ENCODE measurements around the gene RHOBTB1. TPM values are rescaled to one million over a fixed set of nuclear protein-coding genes. Genes with fewer than 3 reads are reported as not detected.
A peak's percentile ranks its signal among the peaks of the same experiment; 100 is the strongest.

Gene RHOBTB1
- polyA plus RNA-seq, 1 experiment = 17.3 TPM

DNA sequence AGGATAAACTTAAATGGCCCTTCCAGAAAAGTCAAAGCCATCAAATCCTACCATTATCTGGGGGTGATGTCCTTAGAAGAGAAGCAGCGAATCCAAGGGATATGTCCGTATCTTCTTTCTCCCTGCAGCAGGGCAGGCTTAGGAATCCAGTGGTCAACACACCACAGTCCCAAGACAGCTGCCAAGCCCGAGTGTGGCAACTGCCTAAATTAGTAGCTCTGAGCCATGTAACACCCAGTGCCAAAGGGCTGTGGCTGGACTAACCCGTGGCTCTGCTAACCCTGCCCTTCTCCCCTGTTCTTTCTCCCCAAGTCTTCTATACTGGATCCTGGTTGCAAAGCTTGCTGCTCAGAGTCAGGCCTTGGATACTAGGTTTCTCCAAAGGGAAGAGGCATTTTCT is 90.9 kb downstream of the RHOBTB1 start:
- Histone ChIP-seq H3K4me3 (ENCODE audit: low read depth, low read length) (no peak overlapping the region), H3K27me3 (ENCODE audit: control insufficient read depth, insufficient read depth, low read length) (no peaks in the 10 kb centered on the region), H3K36me3 (ENCODE audit: control insufficient read depth, insufficient read depth, low read length) (no peaks in the 10 kb centered on the region)
- ChIA-PET CTCF (no interaction called here), POLR2A (no interaction called here)
- TF ChIP-seq, protein P1, sequence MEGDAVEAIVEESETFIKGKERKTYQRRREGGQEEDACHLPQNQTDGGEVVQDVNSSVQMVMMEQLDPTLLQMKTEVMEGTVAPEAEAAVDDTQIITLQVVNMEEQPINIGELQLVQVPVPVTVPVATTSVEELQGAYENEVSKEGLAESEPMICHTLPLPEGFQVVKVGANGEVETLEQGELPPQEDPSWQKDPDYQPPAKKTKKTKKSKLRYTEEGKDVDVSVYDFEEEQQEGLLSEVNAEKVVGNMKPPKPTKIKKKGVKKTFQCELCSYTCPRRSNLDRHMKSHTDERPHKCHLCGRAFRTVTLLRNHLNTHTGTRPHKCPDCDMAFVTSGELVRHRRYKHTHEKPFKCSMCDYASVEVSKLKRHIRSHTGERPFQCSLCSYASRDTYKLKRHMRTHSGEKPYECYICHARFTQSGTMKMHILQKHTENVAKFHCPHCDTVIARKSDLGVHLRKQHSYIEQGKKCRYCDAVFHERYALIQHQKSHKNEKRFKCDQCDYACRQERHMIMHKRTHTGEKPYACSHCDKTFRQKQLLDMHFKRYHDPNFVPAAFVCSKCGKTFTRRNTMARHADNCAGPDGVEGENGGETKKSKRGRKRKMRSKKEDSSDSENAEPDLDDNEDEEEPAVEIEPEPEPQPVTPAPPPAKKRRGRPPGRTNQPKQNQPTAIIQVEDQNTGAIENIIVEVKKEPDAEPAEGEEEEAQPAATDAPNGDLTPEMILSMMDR (IDR thresholded peaks at IDR 0.05; ENCODE audit: insufficient read depth, low read depth, low read length) = no peak
- no peak for DNase-seq (ENCODE audit: low read depth)

DNA sequence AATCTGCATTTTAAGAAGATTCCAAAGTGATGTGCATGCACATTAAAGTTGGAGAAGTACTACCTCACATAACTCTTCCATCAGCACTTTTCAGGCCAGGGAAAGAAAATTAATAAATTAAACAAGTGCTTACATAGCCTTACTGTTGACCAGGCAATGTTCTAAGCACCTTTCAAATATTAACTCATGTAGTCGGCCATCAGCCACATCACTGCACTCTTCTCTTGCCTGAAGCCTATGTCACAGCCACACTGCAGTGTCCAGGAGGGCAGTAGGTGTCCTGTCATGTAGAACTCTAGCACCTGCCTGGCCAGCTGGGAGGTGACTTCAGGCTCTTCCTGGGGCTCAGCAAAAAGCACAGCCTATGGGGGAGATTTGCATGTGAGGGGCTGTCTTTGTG is 94.2 kb downstream of the RHOBTB1 start:
- no peak overlapping the region for H3K4me3 ChIP-seq (ENCODE audit: low read depth, low read length)
- TF ChIP-seq, protein P1 (IDR thresholded peaks at IDR 0.05; ENCODE audit: insufficient read depth, low read depth, low read length) = no peak
- no peaks in the 10 kb centered on the region for H3K27me3 ChIP-seq (ENCODE audit: control insufficient read depth, insufficient read depth, low read length)
- no peaks in the 10 kb centered on the region for H3K36me3 ChIP-seq (ENCODE audit: control insufficient read depth, insufficient read depth, low read length)
- ChIA-PET CTCF (interaction anchor here (0.6 to 0.9 kb wide), 2 partner anchors 29 to 860 kb away, joined by 3 read pairs; no protein-coding TSS in a partner anchor), POLR2A (no interaction called here)
- no peak for DNase-seq (ENCODE audit: low read depth)

DNA sequence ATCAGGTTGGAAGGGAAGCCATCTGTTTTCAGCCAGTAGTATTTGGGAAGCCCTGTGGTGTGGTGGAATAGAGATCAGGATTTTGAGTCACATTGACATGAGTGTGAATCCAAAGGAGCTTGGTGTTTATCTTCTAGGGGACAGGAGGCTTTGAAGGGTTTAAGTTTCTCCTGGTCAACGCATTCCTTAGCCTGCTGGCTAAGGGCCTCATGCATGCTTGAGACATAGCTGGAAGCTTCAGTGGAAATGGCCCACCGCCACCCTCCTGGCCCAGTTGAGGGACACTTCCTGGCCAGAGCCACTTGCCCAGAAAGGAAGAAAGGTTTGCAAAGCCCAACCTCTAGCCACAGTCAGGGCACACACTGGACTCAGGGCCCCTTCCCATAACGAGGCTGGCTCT is 94.8 kb downstream of the RHOBTB1 start:
- POLR2A ChIA-PET = no interaction called here
- no peaks in the 10 kb centered on the region for H3K36me3 ChIP-seq (ENCODE audit: control insufficient read depth, insufficient read depth, low read length)
- TF ChIP-seq, protein P1 (IDR thresholded peaks at IDR 0.05; ENCODE audit: insufficient read depth, low read depth, low read length) = no peak
- CTCF ChIA-PET = interaction anchor here (0.6 to 1.4 kb wide), 3 partner anchors 10 to 861 kb away, joined by 3 to 5 read pairs (median 3); no protein-coding TSS in a partner anchor
- H3K27me3 ChIP-seq (ENCODE audit: control insufficient read depth, insufficient read depth, low read length) = no peaks in the 10 kb centered on the region
- no peak for DNase-seq (ENCODE audit: low read depth)
- no peak overlapping the region for H3K4me3 ChIP-seq (ENCODE audit: low read depth, low read length)

DNA sequence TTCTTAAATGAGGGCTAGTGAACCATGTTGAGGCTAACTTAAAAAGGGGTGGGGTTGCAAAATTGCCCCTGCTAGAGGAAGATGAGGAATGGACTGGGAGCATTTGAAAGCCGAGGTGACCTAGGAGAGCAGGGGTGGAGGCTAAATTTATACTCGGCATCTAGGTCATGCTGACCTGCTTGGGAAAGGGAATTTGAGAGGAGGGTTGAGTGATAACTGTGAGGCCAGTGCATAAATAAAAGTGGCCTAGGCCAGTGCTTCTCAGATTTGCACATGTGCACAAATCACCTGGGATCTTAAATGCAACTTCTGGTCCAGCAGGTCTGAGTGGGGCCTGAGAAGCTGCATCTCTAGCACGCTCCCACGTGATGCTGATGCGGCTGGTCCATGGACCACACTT is 95.3 kb downstream of the RHOBTB1 start:
- no peaks in the 10 kb centered on the region for H3K36me3 ChIP-seq (ENCODE audit: control insufficient read depth, insufficient read depth, low read length)
- H3K4me3 ChIP-seq (ENCODE audit: low read depth, low read length) = no peak overlapping the region
- CTCF ChIA-PET = interaction anchor here (0.9 to 1.4 kb wide), 2 partner anchors 11 to 28 kb away, joined by 3 to 5 read pairs; no protein-coding TSS in a partner anchor

DNA sequence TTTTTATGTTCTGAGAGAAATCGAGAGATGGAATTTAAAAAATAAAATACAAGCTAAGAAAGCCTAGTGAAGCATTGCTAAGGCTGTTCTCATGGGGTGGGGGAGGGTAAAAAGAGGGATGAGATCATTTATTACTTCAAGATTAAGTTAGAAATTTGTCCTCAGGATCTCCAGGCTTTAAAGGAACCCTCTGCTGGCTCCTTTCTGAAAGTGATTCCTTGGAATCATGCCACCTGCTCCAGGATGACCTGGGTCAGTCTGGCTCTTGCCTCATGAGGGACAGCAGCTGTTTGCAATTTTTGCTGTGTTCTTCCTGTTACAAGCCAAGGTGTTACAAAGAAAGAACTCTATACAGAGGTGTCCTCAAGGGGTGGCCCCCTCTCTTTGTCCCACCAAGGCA is 95.9 kb downstream of the RHOBTB1 start:
- Histone ChIP-seq H3K36me3 (ENCODE audit: control insufficient read depth, insufficient read depth, low read length) (no peaks in the 10 kb centered on the region), H3K27me3 (ENCODE audit: control insufficient read depth, insufficient read depth, low read length) (no peaks in the 10 kb centered on the region), H3K4me3 (ENCODE audit: low read depth, low read length) (no peak overlapping the region)
- ChIA-PET POLR2A (no interaction called here), CTCF (interaction anchor here (0.6 to 1.4 kb wide), 2 partner anchors 11 to 829 kb away, joined by 3 to 5 read pairs; no protein-coding TSS in a partner anchor)
- DNase-seq (ENCODE audit: low read depth) = peak; percentile 41
- TF ChIP-seq, protein P1 (IDR thresholded peaks at IDR 0.05; ENCODE audit: insufficient read depth, low read depth, low read length) = peak; percentile 35; the same call in 1 of the 2 replicates

More for the DNA sequence above, 95.3 kb downstream of the RHOBTB1 start:
- no peak for DNase-seq (ENCODE audit: low read depth)
- POLR2A ChIA-PET = no interaction called here
- H3K27me3 ChIP-seq (ENCODE audit: control insufficient read depth, insufficient read depth, low read length) = no peaks in the 10 kb centered on the region
- TF ChIP-seq, protein P1 (IDR thresholded peaks at IDR 0.05; ENCODE audit: insufficient read depth, low read depth, low read length) = no peak

Data from BJ (cell line).